IMR-90 (cell line): ENCODE results near the gene TSC1. TPM values are rescaled to one million over a fixed set of nuclear protein-coding genes. Genes with fewer than 3 reads are reported as not detected.

Experiments
- ATAC-seq: fragments of 200-7000 bp; cut with Tn5 transposase; 2 replicates; pipeline ENCODE4 v1.9.1; 2020; ENCODE audit warnings: low read depth, mild to moderate bottlenecking, moderate library complexity
- BruUV-seq: library from RNA; stranded (reverse); fragments of 400-500 nt; replicated peaks from 2 replicates; lab custom pipeline; 2021; lab: Mats Ljungman, UMichigan
- CTCF ChIA-PET: fragments of 300-600 bp; formaldehyde crosslinking; extraction: SDS; loops from one replicate; lab custom pipeline; 2021; ENCODE audit warnings: antibody characterized with exemption; lab: Yijun Ruan, JAX
- POLR2A ChIA-PET: fragments of 300-600 bp; sonication (Branson Sonifier 250); formaldehyde crosslinking; loops from one replicate; lab custom pipeline; 2022; ENCODE audit warnings: antibody characterized with exemption; ENCODE audit not compliant: unreplicated experiment; lab: Charles Lee
- DNase-seq: peaks from one replicate; pipeline ENCODE4 v3.0.0; 2013
- H2AFZ ChIP-seq: replicated peaks from 2 replicates; pipeline ENCODE3; 2013; ENCODE audit warnings: low read length, mild to moderate bottlenecking; ENCODE audit not compliant: poor library complexity
- H2AK5ac ChIP-seq: 2 replicates; pipeline ENCODE4 v1.6.1; 2013; ENCODE audit warnings: low read depth, low read length, inconsistent platforms
- H2AK9ac ChIP-seq: replicated peaks from 2 replicates; pipeline ENCODE3; 2013; ENCODE audit warnings: mild to moderate bottlenecking, low read depth, low read length, moderate library complexity; ENCODE audit not compliant: poor library complexity
- H2BK120ac ChIP-seq: 2 replicates; pipeline ENCODE4 v1.6.1; 2013; ENCODE audit warnings: low read depth, low read length, inconsistent platforms
- H2BK15ac ChIP-seq: 3 replicates; pipeline ENCODE4 v1.6.1; 2013; ENCODE audit warnings: low read depth, low read length, inconsistent platforms
- H2BK20ac ChIP-seq: 2 replicates; pipeline ENCODE4 v1.6.1; 2013; ENCODE audit warnings: low read depth, mild to moderate bottlenecking, inconsistent platforms, low read length, moderate library complexity
- H2BK5ac ChIP-seq: 2 replicates; pipeline ENCODE4 v1.6.1; 2013; ENCODE audit warnings: mild to moderate bottlenecking, low read depth, low read length, inconsistent platforms; ENCODE audit not compliant: poor library complexity, severe bottlenecking
- H3K14ac ChIP-seq: replicated peaks from 2 replicates; pipeline ENCODE4 v1.6.1; 2013; ENCODE audit warnings: low read depth, low read length, inconsistent platforms
- H3K18ac ChIP-seq: 2 replicates; pipeline ENCODE4 v1.6.1; 2013; ENCODE audit warnings: low read depth, low read length, control low read depth
- H3K23ac ChIP-seq: 2 replicates; pipeline ENCODE4 v1.6.1; 2013; ENCODE audit warnings: low read depth, low read length, inconsistent platforms
- H3K27ac ChIP-seq: 2 replicates; pipeline ENCODE4 v1.5.1; 2013; ENCODE audit warnings: mild to moderate bottlenecking, control low read depth, low read length; ENCODE audit not compliant: insufficient read depth
- H3K27me3 ChIP-seq: 2 replicates; pipeline ENCODE4 v1.6.1; 2013; ENCODE audit warnings: low read length; ENCODE audit not compliant: control insufficient read depth, insufficient read depth
- H3K36me3 ChIP-seq: 2 replicates; pipeline ENCODE4 v1.6.1; 2013; ENCODE audit warnings: low read length, mixed read lengths; ENCODE audit not compliant: control insufficient read depth, insufficient read depth
- H3K4ac ChIP-seq: 2 replicates; pipeline ENCODE4 v1.6.1; 2013; ENCODE audit warnings: low read depth, low read length, inconsistent platforms
- H3K4me1 ChIP-seq: 2 replicates; pipeline ENCODE4 v1.6.1; 2013; ENCODE audit warnings: low read length, mixed read lengths; ENCODE audit not compliant: control insufficient read depth, insufficient read depth
- H3K4me2 ChIP-seq: 2 replicates; pipeline ENCODE4 v1.6.1; 2013; ENCODE audit warnings: low read depth, mild to moderate bottlenecking, control low read depth, low read length, moderate library complexity
- H3K4me3 ChIP-seq: 2 replicates; pipeline ENCODE4 v1.5.1; 2013; ENCODE audit warnings: low read depth, mild to moderate bottlenecking, control low read depth, low read length, moderate library complexity; ENCODE audit not compliant: insufficient read depth
- H3K56ac ChIP-seq: 2 replicates; pipeline ENCODE4 v1.6.1; 2013; ENCODE audit warnings: low read length, inconsistent platforms; ENCODE audit not compliant: insufficient read depth; ENCODE audit errors: extremely low read depth
- H3K79me1 ChIP-seq, 2 experiments: 2 replicates each; pipeline ENCODE4 v1.6.1; 2013; ENCODE audit warnings: low read length in 2 of 2, inconsistent platforms in 1 of 2, low read depth in 1 of 2
- H3K9ac ChIP-seq: 2 replicates; pipeline ENCODE4 v1.6.1; 2013; ENCODE audit warnings: low read depth, low read length, control low read depth
- H3K9me1 ChIP-seq: 2 replicates; pipeline ENCODE4 v1.6.1; 2013; ENCODE audit warnings: low read length, inconsistent platforms; ENCODE audit not compliant: insufficient read depth
- H3K9me3 ChIP-seq: 2 replicates; pipeline ENCODE4 v1.6.1; 2013; ENCODE audit warnings: low read length; ENCODE audit not compliant: control insufficient read depth, insufficient read depth
- H4K20me1 ChIP-seq: 2 replicates; pipeline ENCODE4 v1.6.1; 2013; ENCODE audit warnings: low read length, inconsistent platforms; ENCODE audit not compliant: insufficient read depth
- H4K5ac ChIP-seq: 2 replicates; pipeline ENCODE4 v1.6.1; 2013; ENCODE audit warnings: mild to moderate bottlenecking, low read depth, low read length, control low read depth
- H4K8ac ChIP-seq, 2 experiments: 2 replicates each; pipeline ENCODE4 v1.6.1; 2013; ENCODE audit warnings: low read depth in 2 of 2, low read length in 2 of 2, control low read depth in 1 of 2, inconsistent platforms in 1 of 2
- H4K91ac ChIP-seq: 2 replicates; pipeline ENCODE4 v1.6.1; 2013; ENCODE audit warnings: low read depth, low read length, inconsistent platforms; ENCODE audit not compliant: insufficient read depth
- BHLHE40 ChIP-seq: fragments of 150-350 bp; IDR thresholded peaks from 2 replicates; pipeline ENCODE4 v1.6.1; 2016; ENCODE audit warnings: mild to moderate bottlenecking, low read depth, low read length
- MAFK ChIP-seq: IDR thresholded peaks from 2 replicates; pipeline ENCODE4 v1.6.1; 2012; ENCODE audit warnings: low read depth, low read length, improper control_type of control experiment
- MXI1 ChIP-seq: IDR thresholded peaks from 2 replicates; pipeline ENCODE4 v1.6.1; 2012; ENCODE audit warnings: low read depth, mild to moderate bottlenecking, low read length, moderate library complexity, borderline replicate concordance
- NFE2L2 ChIP-seq: fragments of 150-350 bp; IDR thresholded peaks from 2 replicates; pipeline ENCODE4 v1.6.1; 2016; ENCODE audit warnings: low read depth, mild to moderate bottlenecking, low read length
- POLR2A ChIP-seq: IDR thresholded peaks from 2 replicates; pipeline ENCODE4 v1.6.1; 2012; ENCODE audit warnings: mild to moderate bottlenecking, low read depth, low read length
- RCOR1 ChIP-seq: IDR thresholded peaks from 2 replicates; pipeline ENCODE4 v1.6.1; 2012; ENCODE audit warnings: mild to moderate bottlenecking, low read length, improper control_type of control experiment; ENCODE audit not compliant: insufficient replicate concordance
- WGBS, 2 experiments: methylation state at CpG; one replicate each; pipeline versions ENCODE4 v1.1.5 to v1.1.7; 2013; ENCODE audit warnings: missing lambda C conversion rate in 2 of 2; ENCODE audit not compliant: insufficient read length in 1 of 2; ENCODE audit errors: extremely low coverage in 2 of 2; 5-methylcytosine and 5-hydroxymethylcytosine counted together
- dilution Hi-C: fragments of 300-500 bp; cut with HindIII; formaldehyde crosslinking; loops from one replicate; pipeline ENCODE4 v1.14.3; 2018; ENCODE audit warnings: low sequenced_read_pairs; ENCODE audit not compliant: unreplicated experiment
- in situ Hi-C: fragments of 300-500 bp; cut with MboI; formaldehyde crosslinking; loops from 3 replicates; pipeline ENCODE4 v1.14.3; 2019; ENCODE audit warnings: low sequenced_read_pairs, inconsistent platforms, mixed read lengths
- intact Hi-C: fragments of 100-400 bp; cut with micrococcal nuclease; formaldehyde crosslinking; loops from 2 replicates; pipeline ENCODE4 v1.10.0; 2022
- polyA plus RNA-seq, 3 experiments: library from polyadenylated mRNA; depleted of rRNA; stranded (reverse); fragments of >200 nt; gene quantifications; 2 replicates each; pipeline ENCODE4 v1.2.3, GENCODE V29; 2012; ENCODE audit warnings: low replicate concordance in 1 of 3
- total RNA-seq: library from RNA; depleted of rRNA; stranded (reverse); fragments of >200 nt; gene quantifications from 2 replicates; pipeline ENCODE4 v1.2.3, GENCODE V29; 2012
- TF ChIP-seq, protein P1 (sequence below): fragments of 150-350 bp; IDR thresholded peaks from 2 replicates; pipeline ENCODE4 v1.6.1; 2016; ENCODE audit warnings: low read depth, mild to moderate bottlenecking, low read length, moderate library complexity, borderline replicate concordance
- TF ChIP-seq, protein P2 (sequence below): conservative IDR thresholded peaks from 2 replicates; pipeline ENCODE4 v1.5.1; 2012; ENCODE audit warnings: mild to moderate bottlenecking, low read depth, low read length, improper control_type of control experiment
- TF ChIP-seq, protein P3 (sequence below): fragments of 150-350 bp; IDR thresholded peaks from 2 replicates; pipeline ENCODE4 v1.6.1; 2017; ENCODE audit warnings: mild to moderate bottlenecking, antibody characterized with exemption, low read length, low read depth

Gene TSC1
- total and polyA plus RNA-seq, 2 of the 4 experiments (the other 2 are of a cell fraction): 25.7 to 56.3 TPM

DNA sequence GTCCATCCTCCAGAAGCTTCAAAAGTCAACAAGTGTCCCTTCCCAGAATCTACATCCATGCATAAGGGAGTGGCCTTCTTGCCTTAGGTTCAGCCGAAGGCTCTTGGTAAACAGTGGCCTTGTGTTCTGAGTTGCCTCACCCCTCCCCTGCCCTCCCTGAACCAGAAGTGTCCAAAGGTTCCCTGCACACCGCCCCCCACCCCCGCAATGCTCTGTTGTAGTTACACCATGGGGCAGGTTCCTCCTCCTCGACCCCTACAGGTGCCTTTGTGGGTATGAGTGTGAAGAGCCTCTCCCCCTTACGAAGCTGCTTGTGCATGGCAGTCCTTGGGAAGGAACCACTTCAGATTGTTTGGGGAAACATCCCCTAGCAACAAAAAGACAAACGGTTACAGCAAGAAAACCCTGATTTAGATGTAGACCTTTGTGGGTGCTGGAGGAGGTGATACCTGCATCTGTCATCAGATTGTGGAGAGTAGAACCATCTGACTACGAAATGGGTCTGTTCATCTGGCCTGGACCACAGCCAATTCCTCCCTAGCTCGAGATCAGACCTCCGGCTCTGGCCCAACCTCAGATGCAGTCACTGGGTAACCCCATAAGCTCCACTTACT, 58.6 kb downstream of the TSC1 start:
- Histone ChIP-seq H3K18ac (no peak overlapping the region), H2AK5ac (no peak overlapping the region), H2AK9ac (no peak overlapping the region), H3K79me1 (no peaks in the 10 kb centered on the region), H3K9ac (no peak overlapping the region), H3K56ac (no peak overlapping the region), H2BK5ac (no peak overlapping the region), H2BK20ac (no peak overlapping the region), H3K4me2 (no peak overlapping the region), H4K91ac (no peak overlapping the region), H3K27me3 (no peaks in the 10 kb centered on the region), H4K8ac (no peak overlapping the region), H3K4me1 (no peaks in the 10 kb centered on the region), H3K14ac (no peak overlapping the region), H4K5ac (no peak overlapping the region), H3K27ac (no peak overlapping the region), H3K9me3 (no peaks in the 10 kb centered on the region), H2AFZ (no peak overlapping the region), H3K4ac (no peak overlapping the region), H4K20me1 (no peaks in the 10 kb centered on the region), H3K23ac (no peak overlapping the region), H3K36me3 (no peaks in the 10 kb centered on the region; the same call in 1 of the 2 replicates), H2BK15ac (no peak overlapping the region), H3K4me3 (no peak overlapping the region), H3K9me1 (no peaks in the 10 kb centered on the region), H2BK120ac (no peak overlapping the region)
- intact Hi-C loops (no loop called here), in situ Hi-C loops (no loop called here), dilution Hi-C loops (no loop called here)
- ChIA-PET CTCF (no interaction called here), POLR2A (no interaction called here)
- WGBS, 2 experiments: 70% methylated on average over 3 of the region's 9 CpGs; no CpG with 5 or more reads in 1 of the 2 experiments
- ATAC-seq (no peak), DNase-seq (no peak)
- TF ChIP-seq MAFK (no peak), RCOR1 (no peak), POLR2A (no peak), MXI1 (no peak), BHLHE40 (no peak), NFE2L2 (no peak)
- TF ChIP-seq, protein P1, sequence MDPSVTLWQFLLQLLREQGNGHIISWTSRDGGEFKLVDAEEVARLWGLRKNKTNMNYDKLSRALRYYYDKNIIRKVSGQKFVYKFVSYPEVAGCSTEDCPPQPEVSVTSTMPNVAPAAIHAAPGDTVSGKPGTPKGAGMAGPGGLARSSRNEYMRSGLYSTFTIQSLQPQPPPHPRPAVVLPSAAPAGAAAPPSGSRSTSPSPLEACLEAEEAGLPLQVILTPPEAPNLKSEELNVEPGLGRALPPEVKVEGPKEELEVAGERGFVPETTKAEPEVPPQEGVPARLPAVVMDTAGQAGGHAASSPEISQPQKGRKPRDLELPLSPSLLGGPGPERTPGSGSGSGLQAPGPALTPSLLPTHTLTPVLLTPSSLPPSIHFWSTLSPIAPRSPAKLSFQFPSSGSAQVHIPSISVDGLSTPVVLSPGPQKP: no peak
- TF ChIP-seq, protein P2, sequence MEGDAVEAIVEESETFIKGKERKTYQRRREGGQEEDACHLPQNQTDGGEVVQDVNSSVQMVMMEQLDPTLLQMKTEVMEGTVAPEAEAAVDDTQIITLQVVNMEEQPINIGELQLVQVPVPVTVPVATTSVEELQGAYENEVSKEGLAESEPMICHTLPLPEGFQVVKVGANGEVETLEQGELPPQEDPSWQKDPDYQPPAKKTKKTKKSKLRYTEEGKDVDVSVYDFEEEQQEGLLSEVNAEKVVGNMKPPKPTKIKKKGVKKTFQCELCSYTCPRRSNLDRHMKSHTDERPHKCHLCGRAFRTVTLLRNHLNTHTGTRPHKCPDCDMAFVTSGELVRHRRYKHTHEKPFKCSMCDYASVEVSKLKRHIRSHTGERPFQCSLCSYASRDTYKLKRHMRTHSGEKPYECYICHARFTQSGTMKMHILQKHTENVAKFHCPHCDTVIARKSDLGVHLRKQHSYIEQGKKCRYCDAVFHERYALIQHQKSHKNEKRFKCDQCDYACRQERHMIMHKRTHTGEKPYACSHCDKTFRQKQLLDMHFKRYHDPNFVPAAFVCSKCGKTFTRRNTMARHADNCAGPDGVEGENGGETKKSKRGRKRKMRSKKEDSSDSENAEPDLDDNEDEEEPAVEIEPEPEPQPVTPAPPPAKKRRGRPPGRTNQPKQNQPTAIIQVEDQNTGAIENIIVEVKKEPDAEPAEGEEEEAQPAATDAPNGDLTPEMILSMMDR: no peak
- TF ChIP-seq, protein P3, sequence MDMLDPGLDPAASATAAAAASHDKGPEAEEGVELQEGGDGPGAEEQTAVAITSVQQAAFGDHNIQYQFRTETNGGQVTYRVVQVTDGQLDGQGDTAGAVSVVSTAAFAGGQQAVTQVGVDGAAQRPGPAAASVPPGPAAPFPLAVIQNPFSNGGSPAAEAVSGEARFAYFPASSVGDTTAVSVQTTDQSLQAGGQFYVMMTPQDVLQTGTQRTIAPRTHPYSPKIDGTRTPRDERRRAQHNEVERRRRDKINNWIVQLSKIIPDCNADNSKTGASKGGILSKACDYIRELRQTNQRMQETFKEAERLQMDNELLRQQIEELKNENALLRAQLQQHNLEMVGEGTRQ: no peak
- BruUV-seq: no TSS peak
